ENCODE data around the gene YIF1A. TPM values are rescaled to one million over a fixed set of nuclear protein-coding genes. Genes with fewer than 3 reads are reported as not detected.
A peak's percentile ranks its signal among the peaks of the same experiment; 100 is the strongest.

YIF1A gene
- total RNA-seq, 1 donor from 2014 or later, result 74.0 TPM

- H3K4me1 Mint-ChIP-seq, result peaks cover 15% of the 10 kb centered on the region
- no peak overlapping the region for H3K27ac Mint-ChIP-seq
- peaks cover 7% of the 10 kb centered on the region for H3K27me3 Mint-ChIP-seq (ENCODE audit: low read depth)
- H3K4me3 Mint-ChIP-seq, result peak overlapping the region; percentile 64
- no peak for DNase-seq (ENCODE audit: low spot score in 2 of 2, unreplicated experiment in 2 of 2)
- TF ChIP-seq CTCF (IDR thresholded peaks at IDR 0.05; ENCODE audit: unreplicated experiment), result no peak
- H3K9me3 Mint-ChIP-seq, result no peaks in the 10 kb centered on the region
- no peaks in the 10 kb centered on the region for H3K36me3 Mint-ChIP-seq
Measured at GRCh38 chr11:66334605-66335442, 45.9 kb upstream of the YIF1A start.

GRCh38 chr11:66333896-66334604 is 45.1 kb upstream of the YIF1A start:
- peaks cover 7% of the 10 kb centered on the region for H3K27me3 Mint-ChIP-seq (ENCODE audit: low read depth)

GRCh38 chr11:66333220-66333877 is 44.4 kb upstream of the YIF1A start:
- DNase-seq (ENCODE audit: low spot score in 2 of 2, unreplicated experiment in 2 of 2), result no peak
- TF ChIP-seq CTCF (IDR thresholded peaks at IDR 0.05; ENCODE audit: unreplicated experiment), result no peak
- no peak overlapping the region for H3K4me3 Mint-ChIP-seq

More at GRCh38 chr11:66333896-66334604, 45.1 kb upstream of the YIF1A start:
- Mint-ChIP-seq H3K36me3 (no peaks in the 10 kb centered on the region), H3K4me1 (peaks cover 15% of the 10 kb centered on the region), H3K4me3 (no peak overlapping the region), H3K27ac (no peak overlapping the region), H3K9me3 (no peaks in the 10 kb centered on the region)
- TF ChIP-seq CTCF (IDR thresholded peaks at IDR 0.05; ENCODE audit: unreplicated experiment), result no peak
- no peak for DNase-seq (ENCODE audit: low spot score in 2 of 2, unreplicated experiment in 2 of 2)

GRCh38 chr11:66332371-66333219 is 43.7 kb upstream of the YIF1A start:
- no peak overlapping the region for H3K4me3 Mint-ChIP-seq
- no peaks in the 10 kb centered on the region for H3K9me3 Mint-ChIP-seq
- no peak for DNase-seq (ENCODE audit: low spot score in 2 of 2, unreplicated experiment in 2 of 2)
- no peak overlapping the region for H3K27ac Mint-ChIP-seq
- H3K27me3 Mint-ChIP-seq (ENCODE audit: low read depth), result peaks cover 7% of the 10 kb centered on the region
- H3K36me3 Mint-ChIP-seq, result no peaks in the 10 kb centered on the region
- H3K4me1 Mint-ChIP-seq, result peaks cover 24% of the 10 kb centered on the region
- no peak for TF ChIP-seq CTCF (IDR thresholded peaks at IDR 0.05; ENCODE audit: unreplicated experiment)

More at GRCh38 chr11:66333220-66333877, 44.4 kb upstream of the YIF1A start:
- no peaks in the 10 kb centered on the region for H3K9me3 Mint-ChIP-seq
- no peaks in the 10 kb centered on the region for H3K36me3 Mint-ChIP-seq
- peaks cover 7% of the 10 kb centered on the region for H3K27me3 Mint-ChIP-seq (ENCODE audit: low read depth)
- no peak overlapping the region for H3K27ac Mint-ChIP-seq
- H3K4me1 Mint-ChIP-seq, result peaks cover 19% of the 10 kb centered on the region
